Measurements from ENCODE around the gene PHF2.
A peak's percentile ranks its signal among the peaks of the same experiment; 100 is the strongest.

The PHF2 gene

GRCh38 chr9:93595861-93596365 lies 19.5 kb downstream of the PHF2 start:
- CTCF ChIA-PET: interaction anchor here (0.6 kb wide), 1 partner anchor 87 kb away, joined by 8 read pairs; no protein-coding TSS in a partner anchor
- no peak overlapping the region for H3K27ac ChIP-seq
- POLR2A ChIA-PET (ENCODE audit: low non-redundant PET): no interaction called here
- DNase-seq (ENCODE audit: low spot score): no peak
- TF ChIP-seq, protein P1, sequence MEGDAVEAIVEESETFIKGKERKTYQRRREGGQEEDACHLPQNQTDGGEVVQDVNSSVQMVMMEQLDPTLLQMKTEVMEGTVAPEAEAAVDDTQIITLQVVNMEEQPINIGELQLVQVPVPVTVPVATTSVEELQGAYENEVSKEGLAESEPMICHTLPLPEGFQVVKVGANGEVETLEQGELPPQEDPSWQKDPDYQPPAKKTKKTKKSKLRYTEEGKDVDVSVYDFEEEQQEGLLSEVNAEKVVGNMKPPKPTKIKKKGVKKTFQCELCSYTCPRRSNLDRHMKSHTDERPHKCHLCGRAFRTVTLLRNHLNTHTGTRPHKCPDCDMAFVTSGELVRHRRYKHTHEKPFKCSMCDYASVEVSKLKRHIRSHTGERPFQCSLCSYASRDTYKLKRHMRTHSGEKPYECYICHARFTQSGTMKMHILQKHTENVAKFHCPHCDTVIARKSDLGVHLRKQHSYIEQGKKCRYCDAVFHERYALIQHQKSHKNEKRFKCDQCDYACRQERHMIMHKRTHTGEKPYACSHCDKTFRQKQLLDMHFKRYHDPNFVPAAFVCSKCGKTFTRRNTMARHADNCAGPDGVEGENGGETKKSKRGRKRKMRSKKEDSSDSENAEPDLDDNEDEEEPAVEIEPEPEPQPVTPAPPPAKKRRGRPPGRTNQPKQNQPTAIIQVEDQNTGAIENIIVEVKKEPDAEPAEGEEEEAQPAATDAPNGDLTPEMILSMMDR (conservative IDR thresholded peaks at IDR 0.05; ENCODE audit: low read depth): no peak

DNA sequence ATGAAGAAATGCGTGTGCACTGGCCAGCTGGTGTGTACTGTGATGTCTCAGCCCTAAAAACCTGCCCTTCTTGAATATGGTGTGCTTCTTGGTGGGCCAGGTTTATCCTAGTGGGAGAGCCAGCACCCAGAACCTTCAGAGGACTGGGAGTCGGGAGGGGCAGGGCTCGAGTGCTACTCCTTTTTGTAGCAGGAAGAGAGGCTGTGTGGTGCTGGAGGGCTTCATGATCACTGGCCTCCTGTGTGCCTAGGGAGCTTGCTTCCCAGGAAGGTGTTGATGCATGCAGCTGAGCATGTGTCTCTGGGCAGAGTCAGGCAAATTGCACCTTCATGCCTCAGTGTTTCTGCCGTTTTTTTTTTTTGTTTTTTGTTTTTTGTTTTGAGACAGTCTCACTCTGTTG lies 20.0 kb downstream of the PHF2 start:
- H3K27ac ChIP-seq: no peak overlapping the region
- ChIA-PET POLR2A (ENCODE audit: low non-redundant PET) (no interaction called here), CTCF (interaction anchor here (0.6 kb wide), 1 partner anchor 86 kb away, joined by 8 read pairs; no protein-coding TSS in a partner anchor)
- TF ChIP-seq, protein P1 (conservative IDR thresholded peaks at IDR 0.05; ENCODE audit: low read depth): no peak
- no peak for DNase-seq (ENCODE audit: low spot score)

DNA sequence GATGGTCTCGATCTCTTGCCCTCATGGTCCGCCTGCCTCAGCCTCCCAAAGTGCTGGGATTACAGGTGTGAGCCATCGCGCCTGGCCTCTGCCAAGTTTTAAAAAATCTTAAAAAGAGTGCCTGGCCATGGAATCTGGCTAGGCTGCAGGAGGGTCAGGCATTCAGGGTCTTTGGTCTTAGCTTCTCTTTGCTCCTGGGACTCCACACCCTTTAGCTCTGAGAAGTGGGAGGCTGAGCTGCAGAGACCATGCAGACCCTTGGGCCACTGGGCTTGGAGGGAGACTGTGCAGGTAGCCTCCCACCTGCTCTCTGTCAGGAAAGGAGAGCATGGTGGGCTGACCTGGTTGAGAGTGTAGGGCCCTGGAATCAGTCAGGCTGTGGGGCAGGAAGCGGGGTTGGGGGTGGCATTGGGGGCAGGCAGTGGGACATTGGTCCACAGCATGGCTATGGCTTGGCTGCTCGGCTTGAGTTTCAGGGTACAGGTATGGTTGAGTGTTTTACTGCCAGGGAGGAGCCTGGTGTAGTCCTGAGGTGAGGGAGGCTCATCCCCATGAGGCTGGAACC lies 20.8 kb downstream of the PHF2 start:
- DNase-seq (ENCODE audit: low spot score): no peak
- CTCF ChIA-PET: no interaction called here
- TF ChIP-seq, protein P1 (conservative IDR thresholded peaks at IDR 0.05; ENCODE audit: low read depth): no peak
- H3K27ac ChIP-seq: peak overlapping the region; percentile 66; the same call in 1 of the 2 replicates
- POLR2A ChIA-PET (ENCODE audit: low non-redundant PET): no interaction called here

- ChIA-PET POLR2A (ENCODE audit: low non-redundant PET) (no interaction called here), CTCF (interaction anchor here (0.7 kb wide), 1 partner anchor 164 kb away, joined by 3 read pairs; no protein-coding TSS in a partner anchor)
- DNase-seq (ENCODE audit: low spot score): no peak
- H3K27ac ChIP-seq: peak overlapping the region; percentile 66
- TF ChIP-seq, protein P1 (conservative IDR thresholded peaks at IDR 0.05; ENCODE audit: low read depth): no peak
Observed at GRCh38 chr9:93597871-93598646, 21.7 kb downstream of the PHF2 start.

GRCh38 chr9:93598647-93599241 lies 22.4 kb downstream of the PHF2 start:
- CTCF ChIA-PET: interaction anchor here (0.6 kb wide), 1 partner anchor 186 kb away, joined by 5 read pairs; no protein-coding TSS in a partner anchor
- H3K27ac ChIP-seq: peak overlapping the region; percentile 66
- POLR2A ChIA-PET (ENCODE audit: low non-redundant PET): no interaction called here
- DNase-seq (ENCODE audit: low spot score): peak; percentile 34
- TF ChIP-seq, protein P1 (conservative IDR thresholded peaks at IDR 0.05; ENCODE audit: low read depth): no peak

Measured in RWPE1 (cell line).